ENCODE results near the gene ADARB2. TPM values are rescaled to one million over a fixed set of nuclear protein-coding genes. Genes with fewer than 3 reads are reported as not detected.

Gene ADARB2
- total and polyA plus RNA-seq, 7 experiments from 2014 or later: 0.05 to 13.6 (median 6.3) TPM; not detected in 3

DNA sequence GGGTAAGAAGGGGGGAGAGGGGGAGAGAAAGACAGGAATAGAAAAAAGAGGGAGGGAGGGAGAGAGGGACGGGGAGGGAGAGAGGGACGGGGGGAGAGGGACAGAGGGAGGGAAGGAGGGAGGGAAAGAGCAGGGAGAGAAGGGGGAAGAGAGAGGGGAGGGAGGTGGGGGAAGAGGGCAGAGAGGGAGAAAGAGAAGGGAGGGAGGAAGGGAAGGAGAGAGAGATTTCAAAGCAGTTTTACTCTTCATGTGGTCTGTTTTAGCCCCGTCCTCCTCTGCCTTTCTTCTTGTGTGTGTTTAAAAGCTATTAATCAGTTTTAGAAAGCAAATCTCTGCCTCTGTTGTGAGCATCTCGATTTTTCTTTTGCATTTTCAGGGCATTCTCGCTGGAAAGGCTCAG, 444.2 kb downstream of the ADARB2 start:
- ChIA-PET POLR2A (no interaction called here), CTCF (no interaction called here)
- Mint-ChIP-seq H3K27me3 (peaks cover 8 to 21% (median 15%) of the 10 kb centered on the region in 5 donors), H3K27ac (no peak overlapping the region), H3K4me3 (no peak overlapping the region), H3K4me1 (peaks cover 0 to 17% (median 11%) of the 10 kb centered on the region in 7 donors), H3K36me3 (peaks cover 0 to 3% (median 0%) of the 10 kb centered on the region in 5 donors), H3K9me3 (no peaks in the 10 kb centered on the region)
- DNase-seq (no peak), ATAC-seq (no peak)
- no peaks in the 10 kb centered on the region for H3K4me1 ChIP-seq (ENCODE audit: control insufficient read depth in 2 of 2, insufficient read depth in 2 of 2, low read length in 2 of 2)
- H3K36me3 ChIP-seq (ENCODE audit: control insufficient read depth in 2 of 3, insufficient read depth in 3 of 3, low read length in 3 of 3): no peaks in the 10 kb centered on the region
- H3K27me3 ChIP-seq (ENCODE audit: control insufficient read depth in 2 of 2, insufficient read depth in 2 of 2, low read length in 2 of 2): no peaks in the 10 kb centered on the region
- no peak overlapping the region for H3K27ac ChIP-seq (ENCODE audit: low read depth, low read length)
- intact Hi-C loops (cut with micrococcal nuclease): no loop called here
- no peaks in the 10 kb centered on the region for H3K9me3 ChIP-seq (ENCODE audit: control insufficient read depth in 2 of 3, low read length in 3 of 3)
- no peak overlapping the region for H3K4me3 ChIP-seq (ENCODE audit: low read length)

DNA sequence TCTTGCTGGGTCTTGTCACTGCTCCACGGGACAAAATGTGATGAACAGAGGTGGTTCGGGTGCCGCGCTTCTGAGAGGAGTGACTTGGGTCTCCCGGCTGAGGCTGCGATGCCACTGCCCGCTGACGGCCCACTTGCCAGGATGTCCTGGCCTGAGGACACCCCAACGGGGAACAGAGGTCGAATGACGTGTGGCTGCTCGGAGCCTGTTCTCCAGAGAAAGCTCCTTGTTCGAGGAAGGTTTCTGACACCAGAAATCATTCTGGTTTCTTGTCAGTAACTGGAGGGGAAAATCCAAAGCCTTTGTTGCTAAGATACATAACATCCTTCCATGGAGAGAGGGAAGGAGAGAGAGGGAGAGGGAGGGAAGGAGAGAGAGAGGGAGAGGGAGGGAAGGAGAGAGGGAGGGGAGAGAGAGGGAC, 444.7 kb downstream of the ADARB2 start:
- Mint-ChIP-seq H3K4me3 (peak overlapping the region in 1 of 10 donors; percentile 41), H3K36me3 (peaks cover 0 to 3% (median 0%) of the 10 kb centered on the region in 5 donors), H3K9me3 (no peaks in the 10 kb centered on the region), H3K27me3 (peaks cover 8 to 21% (median 11%) of the 10 kb centered on the region in 5 donors), H3K4me1 (peaks cover 0 to 21% (median 11%) of the 10 kb centered on the region in 7 donors), H3K27ac (no peak overlapping the region)
- ATAC-seq (no peak), DNase-seq (no peak)
- no peaks in the 10 kb centered on the region for H3K27me3 ChIP-seq (ENCODE audit: control insufficient read depth in 2 of 2, insufficient read depth in 2 of 2, low read length in 2 of 2)
- peaks cover 0 to 1% of the 10 kb centered on the region in 2 donors for H3K4me1 ChIP-seq (ENCODE audit: control insufficient read depth in 2 of 2, insufficient read depth in 2 of 2, low read length in 2 of 2)
- CTCF ChIA-PET: no interaction called here
- POLR2A ChIA-PET: no interaction called here
- intact Hi-C loops (cut with micrococcal nuclease): no loop called here
- H3K4me3 ChIP-seq (ENCODE audit: low read length): no peak overlapping the region
- H3K9me3 ChIP-seq (ENCODE audit: control insufficient read depth in 2 of 3, low read length in 3 of 3): no peaks in the 10 kb centered on the region
- H3K27ac ChIP-seq (ENCODE audit: low read depth, low read length): no peak overlapping the region
- no peaks in the 10 kb centered on the region for H3K36me3 ChIP-seq (ENCODE audit: control insufficient read depth in 2 of 3, insufficient read depth in 3 of 3, low read length in 3 of 3)

DNA sequence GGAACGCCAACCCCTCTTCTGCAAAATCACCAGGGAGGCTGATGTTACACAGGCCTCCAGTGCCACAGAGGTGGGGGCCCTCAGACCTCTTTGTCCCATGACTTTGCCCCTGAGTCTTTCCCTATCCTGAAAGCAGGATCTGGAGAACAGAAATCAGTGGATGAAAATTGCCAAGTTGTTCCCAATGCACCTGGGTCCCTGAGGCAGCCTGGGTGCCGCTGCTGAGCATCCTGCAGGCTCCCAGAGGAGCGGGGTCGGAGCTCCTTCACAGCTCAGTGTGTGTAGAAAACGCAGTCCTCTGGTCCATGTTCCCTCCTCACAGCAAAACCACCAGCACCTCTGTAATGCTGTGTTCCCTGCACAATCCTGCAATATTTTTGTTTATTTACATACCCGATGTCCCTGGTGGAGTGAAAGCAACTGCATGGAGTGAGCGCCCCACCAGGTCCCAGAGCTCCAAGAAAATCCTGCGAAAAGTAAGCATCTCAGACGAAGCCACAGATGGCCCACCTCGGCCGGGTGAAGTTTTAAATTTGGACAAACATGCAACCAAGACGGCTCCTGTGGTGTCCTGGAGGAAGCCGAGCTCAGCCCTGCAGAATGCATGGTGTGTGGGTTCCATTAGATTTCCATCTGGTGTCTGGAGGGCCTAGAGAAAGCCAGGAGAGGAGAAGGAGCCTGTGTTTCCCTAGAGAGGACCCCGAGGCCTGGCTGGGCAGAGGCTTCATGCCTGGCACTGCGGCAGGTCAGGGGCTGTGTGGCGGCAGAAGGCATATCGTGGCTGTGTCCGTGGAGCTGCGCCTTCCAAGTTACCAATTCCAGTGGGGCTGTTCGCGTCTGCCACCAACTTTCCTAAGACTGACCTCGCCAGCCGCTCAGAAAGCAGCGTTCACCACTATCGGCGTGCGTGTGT, 445.9 kb downstream of the ADARB2 start:
- Mint-ChIP-seq H3K27me3 (peaks cover 8 to 21% (median 11%) of the 10 kb centered on the region in 5 donors), H3K4me3 (no peak overlapping the region), H3K4me1 (peaks cover 0 to 26% (median 11%) of the 10 kb centered on the region in 7 donors), H3K27ac (no peak overlapping the region), H3K9me3 (no peaks in the 10 kb centered on the region), H3K36me3 (no peaks in the 10 kb centered on the region)
- DNase-seq (no peak), ATAC-seq (no peak)
- peaks cover 0 to 6% of the 10 kb centered on the region in 2 donors for H3K4me1 ChIP-seq (ENCODE audit: control insufficient read depth in 2 of 2, insufficient read depth in 2 of 2, low read length in 2 of 2)
- intact Hi-C loops (cut with micrococcal nuclease): no loop called here
- ChIA-PET CTCF (no interaction called here), POLR2A (no interaction called here)
- H3K4me3 ChIP-seq (ENCODE audit: low read length): no peak overlapping the region
- H3K27me3 ChIP-seq (ENCODE audit: control insufficient read depth in 2 of 2, insufficient read depth in 2 of 2, low read length in 2 of 2): no peaks in the 10 kb centered on the region
- H3K9me3 ChIP-seq (ENCODE audit: control insufficient read depth in 2 of 3, low read length in 3 of 3): no peaks in the 10 kb centered on the region
- no peak overlapping the region for H3K27ac ChIP-seq (ENCODE audit: low read depth, low read length)
- H3K36me3 ChIP-seq (ENCODE audit: control insufficient read depth in 2 of 3, insufficient read depth in 3 of 3, low read length in 3 of 3): no peaks in the 10 kb centered on the region

DNA sequence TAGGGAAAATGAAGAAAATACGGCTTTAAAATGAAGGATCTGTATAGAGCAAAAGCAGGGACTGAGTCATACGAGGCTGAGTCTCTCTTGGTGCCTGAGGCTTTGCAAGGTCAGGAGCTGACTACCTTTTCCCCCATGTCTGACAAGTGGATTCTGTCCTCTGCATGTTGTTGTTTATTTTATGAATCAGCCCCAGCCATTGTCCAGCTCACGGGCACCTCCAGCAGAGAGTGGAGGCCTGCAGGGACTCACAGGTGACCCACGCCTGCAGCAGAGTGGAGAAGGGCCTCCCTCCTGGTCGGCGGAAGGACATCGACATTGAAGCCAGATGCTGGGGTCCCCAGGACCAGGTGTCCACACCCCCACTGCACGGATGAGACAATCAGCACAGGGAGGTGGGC, 447.3 kb downstream of the ADARB2 start:
- Histone ChIP-seq H3K4me1 (ENCODE audit: control insufficient read depth in 2 of 2, insufficient read depth in 2 of 2, low read length in 2 of 2) (peaks cover 0 to 6% of the 10 kb centered on the region in 2 donors), H3K9me3 (ENCODE audit: control insufficient read depth in 2 of 3, low read length in 3 of 3) (no peaks in the 10 kb centered on the region), H3K36me3 (ENCODE audit: control insufficient read depth in 2 of 3, insufficient read depth in 3 of 3, low read length in 3 of 3) (no peaks in the 10 kb centered on the region), H3K27ac (ENCODE audit: low read depth, low read length) (no peak overlapping the region), H3K27me3 (ENCODE audit: control insufficient read depth in 2 of 2, insufficient read depth in 2 of 2, low read length in 2 of 2) (no peaks in the 10 kb centered on the region), H3K4me3 (ENCODE audit: low read length) (no peak overlapping the region)
- H3K27me3 Mint-ChIP-seq: peaks cover 6 to 19% (median 10%) of the 10 kb centered on the region in 5 donors
- no peaks in the 10 kb centered on the region for H3K36me3 Mint-ChIP-seq
- H3K9me3 Mint-ChIP-seq: no peaks in the 10 kb centered on the region
- H3K4me3 Mint-ChIP-seq: no peak overlapping the region
- CTCF ChIA-PET: interaction anchor here (0.6 kb wide), 1 partner anchor 12 kb away, joined by 3 read pairs; no protein-coding TSS in a partner anchor
- DNase-seq (no peak), ATAC-seq (no peak)
- intact Hi-C loops (cut with micrococcal nuclease): no loop called here
- no peak overlapping the region for H3K27ac Mint-ChIP-seq
- peaks cover 0 to 26% (median 11%) of the 10 kb centered on the region in 7 donors for H3K4me1 Mint-ChIP-seq
- POLR2A ChIA-PET: no interaction called here

DNA sequence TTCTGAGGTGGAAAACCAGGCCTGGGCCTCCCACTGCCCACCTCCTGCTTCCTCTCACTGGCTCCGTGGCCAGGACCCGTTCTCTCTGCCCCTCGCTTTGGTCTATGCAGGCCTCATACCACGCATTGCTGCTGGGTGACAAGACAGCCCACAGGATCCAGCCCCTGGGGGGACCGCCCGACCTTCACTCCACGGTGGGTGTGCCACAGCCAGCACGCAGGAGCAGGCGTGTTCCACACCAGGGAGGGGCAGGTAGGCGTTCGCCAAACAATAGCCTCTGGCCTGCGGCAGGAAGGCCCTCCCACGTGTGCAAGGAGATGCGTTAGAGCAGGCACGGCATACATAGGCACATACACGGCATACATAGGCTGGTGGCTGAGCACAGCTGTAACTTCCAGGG, 447.7 kb downstream of the ADARB2 start:
- H3K27ac ChIP-seq (ENCODE audit: low read depth, low read length): no peak overlapping the region
- peaks cover 0 to 26% (median 11%) of the 10 kb centered on the region in 7 donors for H3K4me1 Mint-ChIP-seq
- no peaks in the 10 kb centered on the region for H3K36me3 ChIP-seq (ENCODE audit: control insufficient read depth in 2 of 3, insufficient read depth in 3 of 3, low read length in 3 of 3)
- H3K4me3 Mint-ChIP-seq: no peak overlapping the region
- no peaks in the 10 kb centered on the region for H3K9me3 ChIP-seq (ENCODE audit: control insufficient read depth in 2 of 3, low read length in 3 of 3)
- no peak for ATAC-seq
- POLR2A ChIA-PET: no interaction called here
- no peaks in the 10 kb centered on the region for H3K36me3 Mint-ChIP-seq
- H3K27me3 Mint-ChIP-seq: peaks cover 4 to 14% (median 8%) of the 10 kb centered on the region in 5 donors
- no peak overlapping the region for H3K4me3 ChIP-seq (ENCODE audit: low read length)
- H3K27ac Mint-ChIP-seq: no peak overlapping the region
- H3K9me3 Mint-ChIP-seq: no peaks in the 10 kb centered on the region
- intact Hi-C loops (cut with micrococcal nuclease): loop anchor here in 1 of 2 donors (10.0 kb wide), 1 partner anchor 95 kb away; no protein-coding TSS in a partner anchor
- H3K27me3 ChIP-seq (ENCODE audit: control insufficient read depth in 2 of 2, insufficient read depth in 2 of 2, low read length in 2 of 2): no peaks in the 10 kb centered on the region
- CTCF ChIA-PET: no interaction called here
- no peak for DNase-seq
- peaks cover 0 to 6% of the 10 kb centered on the region in 2 donors for H3K4me1 ChIP-seq (ENCODE audit: control insufficient read depth in 2 of 2, insufficient read depth in 2 of 2, low read length in 2 of 2)

DNA sequence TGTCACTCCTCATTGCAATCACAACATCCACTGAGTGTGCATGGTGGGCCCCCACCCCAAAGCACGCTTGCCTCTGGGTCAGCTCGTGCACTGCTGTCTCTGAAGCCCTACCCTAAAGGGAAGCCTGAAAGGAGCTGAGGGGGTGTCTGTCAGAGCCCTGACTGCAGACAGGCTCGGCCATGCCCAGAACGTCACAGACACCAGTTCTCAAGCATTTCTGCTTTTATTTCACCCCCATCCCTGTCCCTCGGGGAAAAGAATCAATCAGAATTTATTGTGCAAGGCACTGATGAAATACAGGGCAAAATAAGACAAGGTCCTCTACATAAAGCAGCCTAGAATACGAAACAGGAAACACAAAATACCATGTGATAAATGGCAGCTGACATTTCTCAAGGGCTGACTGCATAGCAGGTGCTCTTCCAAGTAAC, 449.3 kb downstream of the ADARB2 start:
- intact Hi-C loops (cut with micrococcal nuclease): loop anchor here in 1 of 2 donors (10.0 kb wide), 1 partner anchor 97 kb away; no protein-coding TSS in a partner anchor
- ChIA-PET POLR2A (no interaction called here), CTCF (no interaction called here)
- Mint-ChIP-seq H3K36me3 (no peaks in the 10 kb centered on the region), H3K4me1 (peaks cover 0 to 17% (median 4%) of the 10 kb centered on the region in 7 donors), H3K27me3 (peaks cover 0 to 12% (median 5%) of the 10 kb centered on the region in 5 donors), H3K4me3 (peak overlapping the region in 4 of 10 donors; percentile 44 to 70 (median 68)), H3K9me3 (no peaks in the 10 kb centered on the region), H3K27ac (peak overlapping the region in 4 of 9 donors; percentile 20 to 79 (median 55))
- no peaks in the 10 kb centered on the region for H3K9me3 ChIP-seq (ENCODE audit: control insufficient read depth in 2 of 3, low read length in 3 of 3)
- ATAC-seq (peak; percentile 29), DNase-seq (no peak)
- no peak overlapping the region for H3K4me3 ChIP-seq (ENCODE audit: low read length)
- H3K4me1 ChIP-seq (ENCODE audit: control insufficient read depth in 2 of 2, insufficient read depth in 2 of 2, low read length in 2 of 2): peaks cover 0 to 6% of the 10 kb centered on the region in 2 donors
- H3K27me3 ChIP-seq (ENCODE audit: control insufficient read depth in 2 of 2, insufficient read depth in 2 of 2, low read length in 2 of 2): no peaks in the 10 kb centered on the region
- H3K36me3 ChIP-seq (ENCODE audit: control insufficient read depth in 2 of 3, insufficient read depth in 3 of 3, low read length in 3 of 3): no peaks in the 10 kb centered on the region
- H3K27ac ChIP-seq (ENCODE audit: low read depth, low read length): no peak overlapping the region

All from naive thymus-derived CD4-positive, alpha-beta T cell (primary cell).